Left renal cortex interstitium (tissue), 4 donors: ENCODE results near the gene PITPNM2. TPM values are rescaled to one million over a fixed set of nuclear protein-coding genes. Genes with fewer than 3 reads are reported as not detected.
"Not testable (repeated sequence)": the region's sequence is repeated elsewhere in the genome, so short reads cannot be mapped to it uniquely, and the experiment has no call there.

Experiments used
- DNase-seq, 4 donors: peaks; one replicate each; pipeline ENCODE4 v3.0.0-alpha.2; 2013; ENCODE audit warnings: low read depth in 4 of 4, low spot score in 2 of 4, missing footprints in 1 of 4
- polyA plus RNA-seq, 4 donors: library from polyadenylated mRNA; unstranded; fragments of 120-200 nt; gene quantifications; one replicate each; pipeline ENCODE4 v1.2.1, GENCODE V29; 2013; ENCODE audit not compliant: insufficient read length in 4 of 4

PITPNM2 gene
- polyA plus RNA-seq, 4 donors = 5.2 to 9.8 (median 7.1) TPM

GRCh38 chr12:123122626-123123025 lies 28.3 kb downstream of the PITPNM2 start:
- no peak for DNase-seq

- no peak for DNase-seq
Observed at GRCh38 chr12:123121670-123122069, 29.2 kb downstream of the PITPNM2 start.

GRCh38 chr12:123120452-123121166 lies 30.3 kb downstream of the PITPNM2 start:
- no peak for DNase-seq

GRCh38 chr12:123119808-123120207 lies 31.1 kb downstream of the PITPNM2 start:
- DNase-seq = no peak

GRCh38 chr12:123118497-123118896 lies 32.4 kb downstream of the PITPNM2 start:
- DNase-seq = no peak

GRCh38 chr12:123115409-123116121 lies 35.3 kb downstream of the PITPNM2 start:
- no peak for DNase-seq

- no peak for DNase-seq
Observed at GRCh38 chr12:123114304-123115083, 36.4 kb downstream of the PITPNM2 start.

- DNase-seq = no peak
Observed at GRCh38 chr12:123113026-123113425, 37.9 kb downstream of the PITPNM2 start.

- DNase-seq = no peak
Observed at GRCh38 chr12:123111498-123112165, 39.3 kb downstream of the PITPNM2 start.

GRCh38 chr12:123109319-123109772 lies 41.5 kb downstream of the PITPNM2 start:
- DNase-seq = no peak

GRCh38 chr12:123108682-123109066 lies 42.2 kb downstream of the PITPNM2 start:
- DNase-seq = no peak

GRCh38 chr12:123107926-123108681 lies 42.8 kb downstream of the PITPNM2 start:
- no peak for DNase-seq

GRCh38 chr12:123106640-123107359 lies 44.1 kb downstream of the PITPNM2 start:
- no peak for DNase-seq

GRCh38 chr12:123105211-123105826 lies 45.6 kb downstream of the PITPNM2 start:
- DNase-seq = no peak

- no peak for DNase-seq
Observed at GRCh38 chr12:123104809-123105208, 46.1 kb downstream of the PITPNM2 start.

- DNase-seq = not testable (repeated sequence)
Observed at GRCh38 chr12:123104094-123104493, 46.8 kb downstream of the PITPNM2 start.

- no peak for DNase-seq
Observed at GRCh38 chr12:123102781-123103503, 47.9 kb downstream of the PITPNM2 start.

GRCh38 chr12:123102366-123102765 lies 48.5 kb downstream of the PITPNM2 start:
- no peak for DNase-seq
